ENCODE measurements around the gene RNU7-1. TPM values are rescaled to one million over a fixed set of nuclear protein-coding genes. Genes with fewer than 3 reads are reported as not detected.
A peak's percentile ranks its signal among the peaks of the same experiment; 100 is the strongest.

RNU7-1 gene
- total and polyA plus RNA-seq, 7 experiments from 2014 or later: not detected

- no peak overlapping the region for H3K4me3 ChIP-seq (ENCODE audit: low read length)
- Mint-ChIP-seq H3K4me3 (no peak overlapping the region), H3K4me1 (peaks cover 0 to 5% (median 0%) of the 10 kb centered on the region in 7 donors), H3K9me3 (no peaks in the 10 kb centered on the region), H3K27me3 (no peaks in the 10 kb centered on the region), H3K27ac (peak overlapping the region in 3 of 9 donors; percentile 22 to 63 (median 42)), H3K36me3 (peaks cover 4 to 46% (median 12%) of the 10 kb centered on the region in 5 donors)
- H3K27me3 ChIP-seq (ENCODE audit: control insufficient read depth in 2 of 2, insufficient read depth in 2 of 2, low read length in 2 of 2): no peaks in the 10 kb centered on the region
- DNase-seq (no peak), ATAC-seq (no peak)
- H3K4me1 ChIP-seq (ENCODE audit: control insufficient read depth in 2 of 2, insufficient read depth in 2 of 2, low read length in 2 of 2): no peaks in the 10 kb centered on the region
- CTCF ChIA-PET: interaction anchor here (1.5 kb wide), 1 partner anchor 111 kb away, joined by 3 read pairs; no protein-coding TSS in a partner anchor
- H3K27ac ChIP-seq (ENCODE audit: low read depth, low read length): no peak overlapping the region
- POLR2A ChIA-PET: no interaction called here
- intact Hi-C loops (cut with micrococcal nuclease): no loop called here
- H3K36me3 ChIP-seq (ENCODE audit: control insufficient read depth in 2 of 3, insufficient read depth in 3 of 3, low read length in 3 of 3): peaks cover 17 to 81% (median 34%) of the 10 kb centered on the region in 3 experiments
- H3K9me3 ChIP-seq (ENCODE audit: control insufficient read depth in 2 of 3, low read length in 3 of 3): no peaks in the 10 kb centered on the region
These were observed 36.5 kb downstream of the RNU7-1 start for GRCh38 chr12:6980075-6980474.

DNA sequence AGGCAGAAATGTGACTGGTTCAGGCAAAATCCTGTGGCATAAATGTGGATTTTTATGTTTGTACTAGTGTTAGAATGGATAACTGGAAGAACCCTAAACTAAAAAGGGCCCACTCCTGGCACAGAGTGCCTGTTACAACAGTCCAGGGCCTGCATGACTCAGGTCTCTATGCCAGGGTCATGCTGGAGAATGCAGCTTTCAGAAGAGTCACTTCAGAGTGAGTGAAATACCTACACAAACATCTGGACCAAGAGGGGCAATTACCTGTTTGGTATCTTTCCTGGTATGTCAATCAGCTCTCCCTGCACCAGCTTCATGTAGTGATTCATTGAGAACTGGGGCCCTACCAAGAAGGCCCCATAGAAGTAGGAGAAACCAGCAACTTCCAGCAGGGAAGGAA, 37.1 kb downstream of the RNU7-1 start:
- H3K9me3 ChIP-seq (ENCODE audit: control insufficient read depth in 2 of 3, low read length in 3 of 3): no peaks in the 10 kb centered on the region
- no peak overlapping the region for H3K4me3 Mint-ChIP-seq
- DNase-seq (no peak), ATAC-seq (no peak)
- H3K27me3 ChIP-seq (ENCODE audit: control insufficient read depth in 2 of 2, insufficient read depth in 2 of 2, low read length in 2 of 2): no peaks in the 10 kb centered on the region
- no peaks in the 10 kb centered on the region for H3K27me3 Mint-ChIP-seq
- H3K4me3 ChIP-seq (ENCODE audit: low read length): no peak overlapping the region
- H3K36me3 Mint-ChIP-seq: peaks cover 4 to 43% (median 12%) of the 10 kb centered on the region in 5 donors
- H3K9me3 Mint-ChIP-seq: no peaks in the 10 kb centered on the region
- intact Hi-C loops (cut with micrococcal nuclease): no loop called here
- ChIA-PET CTCF (interaction anchor here (1.5 kb wide), 1 partner anchor 111 kb away, joined by 3 read pairs; no protein-coding TSS in a partner anchor), POLR2A (interaction anchor here (0.6 kb wide), 1 partner anchor 95 kb away, joined by 3 read pairs; no protein-coding TSS in a partner anchor)
- H3K4me1 Mint-ChIP-seq: peaks cover 0 to 4% (median 0%) of the 10 kb centered on the region in 7 donors
- peaks cover 11 to 74% (median 29%) of the 10 kb centered on the region in 3 experiments for H3K36me3 ChIP-seq (ENCODE audit: control insufficient read depth in 2 of 3, insufficient read depth in 3 of 3, low read length in 3 of 3)
- H3K4me1 ChIP-seq (ENCODE audit: control insufficient read depth in 2 of 2, insufficient read depth in 2 of 2, low read length in 2 of 2): no peaks in the 10 kb centered on the region
- no peak overlapping the region for H3K27ac ChIP-seq (ENCODE audit: low read depth, low read length)
- peak overlapping the region in 2 of 9 donors; percentile 13 to 42 for H3K27ac Mint-ChIP-seq

- Mint-ChIP-seq H3K4me1 (peaks cover 0 to 2% (median 0%) of the 10 kb centered on the region in 7 donors), H3K4me3 (no peak overlapping the region), H3K27me3 (no peaks in the 10 kb centered on the region), H3K27ac (peak overlapping the region in 6 of 9 donors; percentile 43 to 81 (median 53)), H3K36me3 (peaks cover 4 to 41% (median 8%) of the 10 kb centered on the region in 5 donors), H3K9me3 (no peaks in the 10 kb centered on the region)
- ATAC-seq (no peak), DNase-seq (no peak)
- no peaks in the 10 kb centered on the region for H3K4me1 ChIP-seq (ENCODE audit: control insufficient read depth in 2 of 2, insufficient read depth in 2 of 2, low read length in 2 of 2)
- ChIA-PET POLR2A (interaction anchor here (0.6 kb wide), 1 partner anchor 94 kb away, joined by 3 read pairs; no protein-coding TSS in a partner anchor), CTCF (interaction anchor here (1.5 kb wide), 1 partner anchor 112 kb away, joined by 3 read pairs; no protein-coding TSS in a partner anchor)
- no peaks in the 10 kb centered on the region for H3K27me3 ChIP-seq (ENCODE audit: control insufficient read depth in 2 of 2, insufficient read depth in 2 of 2, low read length in 2 of 2)
- H3K9me3 ChIP-seq (ENCODE audit: control insufficient read depth in 2 of 3, low read length in 3 of 3): no peaks in the 10 kb centered on the region
- H3K4me3 ChIP-seq (ENCODE audit: low read length): no peak overlapping the region
- peaks cover 11 to 71% (median 29%) of the 10 kb centered on the region in 3 experiments for H3K36me3 ChIP-seq (ENCODE audit: control insufficient read depth in 2 of 3, insufficient read depth in 3 of 3, low read length in 3 of 3)
- intact Hi-C loops (cut with micrococcal nuclease): no loop called here
- H3K27ac ChIP-seq (ENCODE audit: low read depth, low read length): no peak overlapping the region
These were observed 37.8 kb downstream of the RNU7-1 start for GRCh38 chr12:6981152-6982052.

- POLR2A ChIA-PET: interaction anchor here (0.6 kb wide), 1 partner anchor 74 kb away, joined by 4 read pairs; no protein-coding TSS in a partner anchor
- DNase-seq: no peak
- H3K27ac Mint-ChIP-seq: peak overlapping the region in 1 of 9 donors; percentile 38
- peaks cover 0 to 2% (median 0%) of the 10 kb centered on the region in 7 donors for H3K4me1 Mint-ChIP-seq
- CTCF ChIA-PET: no interaction called here
- intact Hi-C loops (cut with micrococcal nuclease): no loop called here
- H3K9me3 ChIP-seq (ENCODE audit: control insufficient read depth in 2 of 3, low read length in 3 of 3): no peaks in the 10 kb centered on the region
- H3K27me3 ChIP-seq (ENCODE audit: control insufficient read depth in 2 of 2, insufficient read depth in 2 of 2, low read length in 2 of 2): no peaks in the 10 kb centered on the region
- H3K27ac ChIP-seq (ENCODE audit: low read depth, low read length): no peak overlapping the region
- H3K4me3 ChIP-seq (ENCODE audit: low read length): no peak overlapping the region
- no peak overlapping the region for H3K4me3 Mint-ChIP-seq
- no peaks in the 10 kb centered on the region for H3K9me3 Mint-ChIP-seq
- H3K27me3 Mint-ChIP-seq: no peaks in the 10 kb centered on the region
- H3K36me3 Mint-ChIP-seq: peaks cover 3 to 40% (median 5%) of the 10 kb centered on the region in 5 donors
- no peak for ATAC-seq
- no peaks in the 10 kb centered on the region for H3K4me1 ChIP-seq (ENCODE audit: control insufficient read depth in 2 of 2, insufficient read depth in 2 of 2, low read length in 2 of 2)
- peaks cover 11 to 59% (median 22%) of the 10 kb centered on the region in 3 experiments for H3K36me3 ChIP-seq (ENCODE audit: control insufficient read depth in 2 of 3, insufficient read depth in 3 of 3, low read length in 3 of 3)
These were observed 38.9 kb downstream of the RNU7-1 start for GRCh38 chr12:6982532-6982931.

DNA sequence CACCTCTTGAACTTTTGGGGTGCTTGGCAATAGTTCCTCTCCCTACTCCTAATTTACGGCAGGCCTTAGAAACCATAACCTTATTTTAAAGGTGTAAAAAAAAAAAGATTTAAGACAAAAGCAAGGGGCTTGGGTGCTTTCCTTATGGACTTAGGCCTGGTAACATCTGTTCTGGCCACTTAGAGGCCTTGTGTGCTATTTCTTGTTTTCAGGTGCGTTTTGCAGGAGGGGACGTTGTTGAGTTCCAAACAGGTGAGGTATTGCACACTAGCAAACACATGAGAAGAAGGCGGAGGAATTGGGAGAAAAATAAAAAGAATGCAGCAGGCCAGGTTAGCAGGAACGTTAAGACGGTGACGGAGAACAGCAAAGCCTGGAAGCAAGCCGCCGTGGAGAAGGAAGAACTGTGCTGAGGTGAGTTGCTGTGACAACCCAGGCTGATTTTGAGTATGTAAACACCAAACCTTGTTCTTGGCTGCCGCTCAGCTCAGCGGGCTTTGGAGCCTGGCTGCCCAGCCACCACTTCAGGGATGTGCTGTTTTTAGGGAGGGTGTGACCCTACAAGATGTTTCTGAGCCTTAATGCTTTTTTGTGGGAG, 44.4 kb downstream of the RNU7-1 start:
- Mint-ChIP-seq H3K27ac (peak overlapping the region in 1 of 9 donors; percentile 20), H3K9me3 (no peaks in the 10 kb centered on the region), H3K4me3 (no peak overlapping the region), H3K36me3 (peaks cover 5 to 28% (median 5%) of the 10 kb centered on the region in 5 donors), H3K27me3 (no peaks in the 10 kb centered on the region), H3K4me1 (peaks cover 0 to 5% (median 2%) of the 10 kb centered on the region in 7 donors)
- peaks cover 0 to 25% (median 9%) of the 10 kb centered on the region in 3 experiments for H3K36me3 ChIP-seq (ENCODE audit: control insufficient read depth in 2 of 3, insufficient read depth in 3 of 3, low read length in 3 of 3)
- ChIA-PET CTCF (no interaction called here), POLR2A (no interaction called here)
- H3K9me3 ChIP-seq (ENCODE audit: control insufficient read depth in 2 of 3, low read length in 3 of 3): no peaks in the 10 kb centered on the region
- DNase-seq: no peak
- H3K27ac ChIP-seq (ENCODE audit: low read depth, low read length): no peak overlapping the region
- H3K27me3 ChIP-seq (ENCODE audit: control insufficient read depth in 2 of 2, insufficient read depth in 2 of 2, low read length in 2 of 2): no peaks in the 10 kb centered on the region
- H3K4me1 ChIP-seq (ENCODE audit: control insufficient read depth in 2 of 2, insufficient read depth in 2 of 2, low read length in 2 of 2): no peaks in the 10 kb centered on the region
- intact Hi-C loops (cut with micrococcal nuclease): no loop called here
- no peak for ATAC-seq
- H3K4me3 ChIP-seq (ENCODE audit: low read length): no peak overlapping the region

All from naive thymus-derived CD4-positive, alpha-beta T cell (primary cell).